ENCODE results near the gene KLHDC8A.

DNA sequence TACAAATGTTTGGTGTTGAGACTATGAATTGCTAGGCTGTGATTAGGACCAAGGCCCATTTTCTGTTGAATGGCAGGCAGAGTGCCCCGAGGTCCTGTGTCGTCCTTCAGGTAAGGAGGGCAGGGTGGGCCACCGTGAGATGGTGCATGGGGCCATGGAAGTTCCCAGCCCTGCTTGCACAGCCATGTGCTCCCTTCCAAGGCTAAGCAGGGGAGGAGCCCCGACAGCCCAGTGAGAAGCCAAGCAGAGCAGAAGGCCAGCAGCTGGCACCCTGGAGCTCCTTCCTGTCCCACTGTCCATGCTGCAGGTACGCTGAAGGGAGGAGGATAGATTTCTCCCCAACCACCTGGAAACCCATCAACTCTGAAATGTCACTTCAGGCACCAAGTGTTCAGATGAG is 27.0 kb downstream of the KLHDC8A start:
- no peak for TF ChIP-seq KLF8 (tag by site-specific recombination; IDR thresholded peaks at IDR 0.05)
- TF ChIP-seq FEZF1 (tag by site-specific recombination; IDR thresholded peaks at IDR 0.05), result no peak
- TF ChIP-seq ZNF24 (tag by site-specific recombination; IDR thresholded peaks at IDR 0.05), result no peak
- TF ChIP-seq OSR2 (tag by site-specific recombination; IDR thresholded peaks at IDR 0.05), result no peak
- TF ChIP-seq, protein P1, sequence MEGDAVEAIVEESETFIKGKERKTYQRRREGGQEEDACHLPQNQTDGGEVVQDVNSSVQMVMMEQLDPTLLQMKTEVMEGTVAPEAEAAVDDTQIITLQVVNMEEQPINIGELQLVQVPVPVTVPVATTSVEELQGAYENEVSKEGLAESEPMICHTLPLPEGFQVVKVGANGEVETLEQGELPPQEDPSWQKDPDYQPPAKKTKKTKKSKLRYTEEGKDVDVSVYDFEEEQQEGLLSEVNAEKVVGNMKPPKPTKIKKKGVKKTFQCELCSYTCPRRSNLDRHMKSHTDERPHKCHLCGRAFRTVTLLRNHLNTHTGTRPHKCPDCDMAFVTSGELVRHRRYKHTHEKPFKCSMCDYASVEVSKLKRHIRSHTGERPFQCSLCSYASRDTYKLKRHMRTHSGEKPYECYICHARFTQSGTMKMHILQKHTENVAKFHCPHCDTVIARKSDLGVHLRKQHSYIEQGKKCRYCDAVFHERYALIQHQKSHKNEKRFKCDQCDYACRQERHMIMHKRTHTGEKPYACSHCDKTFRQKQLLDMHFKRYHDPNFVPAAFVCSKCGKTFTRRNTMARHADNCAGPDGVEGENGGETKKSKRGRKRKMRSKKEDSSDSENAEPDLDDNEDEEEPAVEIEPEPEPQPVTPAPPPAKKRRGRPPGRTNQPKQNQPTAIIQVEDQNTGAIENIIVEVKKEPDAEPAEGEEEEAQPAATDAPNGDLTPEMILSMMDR (tag by site-specific recombination; IDR thresholded peaks at IDR 0.05), result no peak
- no peak for TF ChIP-seq ZNF747 (tag by site-specific recombination; IDR thresholded peaks at IDR 0.05)
- TF ChIP-seq PBX3 (CRISPR knock-in tag; IDR thresholded peaks at IDR 0.05), result no peak
- TF ChIP-seq ZSCAN18 (tag by site-specific recombination; IDR thresholded peaks at IDR 0.05), result no peak

Measured in HEK293 (cell line).